K562 (cell line): Measurements from ENCODE around the gene ACR. TPM values are rescaled to one million over a fixed set of nuclear protein-coding genes. Genes with fewer than 3 reads are reported as not detected.
"Not testable (repeated sequence)": the region's sequence is repeated elsewhere in the genome, so short reads cannot be mapped to it uniquely, and the experiment has no call there.

Experiments used
- ATAC-seq: fragments of 200-7000 bp; cut with Tn5 transposase; 3 replicates; pipeline ENCODE4 v1.9.1; 2020; ENCODE audit warnings: moderate library complexity
- BruUV-seq: library from RNA; stranded (reverse); fragments of 400-500 nt; replicated peaks from 2 replicates; lab custom pipeline; 2021; lab: Mats Ljungman, UMichigan
- CTCF ChIA-PET: fragments of 300-600 bp; formaldehyde crosslinking; extraction: SDS; loops from one replicate; lab custom pipeline; 2021; ENCODE audit warnings: low intra/inter-chr PET ratio; lab: Yijun Ruan, JAX
- POLR2A ChIA-PET: fragments of 300-600, 350-650 bp; sonication (Branson Sonifier 250); formaldehyde crosslinking; extraction: SDS; loops from one replicate; lab custom pipeline; 2021; ENCODE audit warnings: antibody characterized with exemption, inconsistent platforms; lab: Yijun Ruan, JAX
- DNase-seq, 4 experiments: peaks; one replicate each; pipeline versions ENCODE4 v3.0.0 to v3.0.0-alpha.2; 2011 to 2018; ENCODE audit warnings: low spot score in 3 of 4, mixed read lengths in 3 of 4; ENCODE audit errors: extremely low read depth in 1 of 4
- FAIRE-seq: peaks from 2 replicates; lab custom pipeline; 2011; peaks lifted over from hg19 to GRCh38; lab: Jason Lieb, UNC
- H2AFZ ChIP-seq: 2 replicates; pipeline ENCODE4 v1.6.0; 2011; ENCODE audit warnings: low read depth, low read length, control low read depth, inconsistent platforms
- H3K27ac ChIP-seq: fragments of 200-600 bp; 3 replicates; pipeline ENCODE4 v1.8.0; 2011; ENCODE audit warnings: low read depth, mild to moderate bottlenecking, control low read depth, inconsistent platforms, low read length, moderate library complexity, mixed read lengths; ENCODE audit errors: extremely low read depth
- H3K27me3 ChIP-seq, 2 experiments: fragments of 300-600 bp in 1 of 2; 2 replicates in 1 of 2; 3 replicates in 1 of 2; pipeline versions ENCODE4 v1.6.0 to v1.8.0; 2011; ENCODE audit warnings: inconsistent platforms in 2 of 2, low read length in 2 of 2, mild to moderate bottlenecking in 1 of 2, mixed read lengths in 1 of 2, moderate library complexity in 1 of 2; ENCODE audit not compliant: control insufficient read depth in 2 of 2, insufficient read depth in 2 of 2
- H3K36me3 ChIP-seq: fragments of 300-600 bp; 3 replicates; pipeline ENCODE4 v1.8.0; 2011; ENCODE audit warnings: mild to moderate bottlenecking, low read length, inconsistent platforms; ENCODE audit not compliant: control insufficient read depth, insufficient read depth
- H3K4me1 ChIP-seq, 2 experiments: fragments of 200-600 bp in 1 of 2; replicated peaks in 1 of 2; 2 replicates in 1 of 2; 3 replicates in 1 of 2; pipeline versions ENCODE4 v1.5.1 to v1.8.0; 2011; ENCODE audit warnings: inconsistent platforms in 2 of 2, low read length in 2 of 2, mild to moderate bottlenecking in 1 of 2, mixed read lengths in 1 of 2, moderate library complexity in 1 of 2; ENCODE audit not compliant: control insufficient read depth in 2 of 2, insufficient read depth in 2 of 2
- H3K4me2 ChIP-seq: 2 replicates; pipeline ENCODE4 v1.6.1; 2011; ENCODE audit warnings: low read length, control low read depth, inconsistent platforms, mixed read lengths; ENCODE audit not compliant: insufficient read depth
- H3K4me3 ChIP-seq: fragments of 200-600 bp; sonication (generic), shearing (Covaris generic); 2 replicates; pipeline ENCODE4 v1.5.1; 2016; ENCODE audit warnings: control low read depth, inconsistent platforms
- H3K79me2 ChIP-seq: fragments of 200-600 bp; 3 replicates; pipeline ENCODE4 v1.8.0; 2011; ENCODE audit warnings: low read length, inconsistent platforms; ENCODE audit not compliant: control insufficient read depth, insufficient read depth
- H3K9ac ChIP-seq, 2 experiments: 2 replicates each; pipeline versions ENCODE4 v1.6.0 to v1.6.1; 2011; ENCODE audit warnings: low read depth in 2 of 2, low read length in 2 of 2, control low read depth in 1 of 2, inconsistent platforms in 1 of 2, mild to moderate bottlenecking in 1 of 2, mixed read lengths in 1 of 2; ENCODE audit not compliant: insufficient read depth in 1 of 2
- H3K9me1 ChIP-seq: one replicate; pipeline ENCODE4 v1.6.0; 2011; ENCODE audit warnings: inconsistent platforms, mild to moderate bottlenecking, low read length, moderate library complexity; ENCODE audit not compliant: control insufficient read depth, insufficient read depth
- H3K9me3 ChIP-seq: replicated peaks from 2 replicates; pipeline ENCODE4 v1.5.1; 2011; ENCODE audit warnings: low read depth, low read length, inconsistent platforms; ENCODE audit not compliant: control insufficient read depth, insufficient read depth
- H4K20me1 ChIP-seq: replicated peaks from 2 replicates; pipeline ENCODE4 v1.6.1; 2011; ENCODE audit warnings: low read length, inconsistent platforms, mixed read lengths; ENCODE audit not compliant: control insufficient read depth, insufficient read depth
- WGBS: fragments of 100-300 bp; shearing (Covaris generic); methylation state at CpG from one replicate; pipeline ENCODE4 v1.1.6; 2016; ENCODE audit warnings: low coverage, mixed read lengths; ENCODE audit not compliant: insufficient coverage; ENCODE audit errors: missing lambda C conversion rate; 5-methylcytosine and 5-hydroxymethylcytosine counted together
- in situ Hi-C: fragments of 300-500 bp; cut with MboI; formaldehyde crosslinking; loops from 4 replicates; pipeline ENCODE4 v1.15.0; 2018; ENCODE audit warnings: inconsistent platforms, mixed read lengths
- intact Hi-C: fragments of 100-400 bp; cut with micrococcal nuclease; formaldehyde crosslinking; loops from 2 replicates; pipeline ENCODE4 v1.14.2; 2022
- polyA plus RNA-seq, 8 experiments: library from polyadenylated mRNA; depleted of rRNA in 4 of 8; stranded (reverse) in 5 of 8; unstranded in 3 of 8; fragments of >200 nt; fragmentation: Nextera tagmentation in 2 of 8; fragmentation: Illumina TruSeq in 1 of 8; extraction: Ambion mirVana in 2 of 8; extraction: Trizol in 1 of 8; gene quantifications; 2 replicates each; pipeline versions ENCODE4 v1.2.1 to v1.2.3, GENCODE V29; 2011 to 2014; ENCODE audit warnings: inconsistent platforms in 1 of 8, missing spikeins in 1 of 8
- total RNA-seq, 7 experiments: library from RNA; depleted of rRNA in 6 of 7; stranded (reverse); fragments of >200 nt in 6 of 7; fragmentation: Illumina TruSeq in 2 of 7; extraction: Trizol in 2 of 7; gene quantifications; 2 replicates each; pipeline versions ENCODE4 v1.2.1 to v1.2.3, GENCODE V29; 2011 to 2021; ENCODE audit warnings: low replicate concordance in 1 of 7

ACR gene
- total and polyA plus RNA-seq, 9 of the 15 experiments (the other 6 are each of a cell fraction or from before 2014, with no cell fraction given), result not detected

- H3K9ac ChIP-seq, POLR2A ChIA-PET, in situ Hi-C loops, H2AFZ ChIP-seq, H3K4me1 ChIP-seq, H3K36me3 ChIP-seq, DNase-seq, CTCF ChIA-PET, H3K27me3 ChIP-seq, FAIRE-seq, H3K9me1 ChIP-seq, H3K9me3 ChIP-seq, intact Hi-C loops, H4K20me1 ChIP-seq, H3K79me2 ChIP-seq, H3K27ac ChIP-seq: not testable (repeated sequence)
- BruUV-seq, result TSS peak; percentile 92
- ATAC-seq, result peak; percentile 65
- Histone ChIP-seq H3K4me2 (0 out of 2 replicates have a peak overlapping the region, but pooled peaks have one; percentile 37), H3K4me3 (peak overlapping the region; percentile 47; the same call in 1 of the 2 replicates)
- WGBS, result no CpG with 5 or more reads among the region's 16 CpGs
These were observed 45.9 kb downstream of the ACR start for GRCh38 chr22:50783880-50784276.

GRCh38 chr22:50785289-50785688 is 47.3 kb downstream of the ACR start:
- POLR2A ChIA-PET, H3K4me3 ChIP-seq, intact Hi-C loops, H3K36me3 ChIP-seq, CTCF ChIA-PET, H3K27me3 ChIP-seq, H3K4me1 ChIP-seq, H4K20me1 ChIP-seq, FAIRE-seq, H3K27ac ChIP-seq, H3K9ac ChIP-seq, H3K4me2 ChIP-seq, in situ Hi-C loops, ATAC-seq, BruUV-seq, H2AFZ ChIP-seq, H3K9me3 ChIP-seq, H3K79me2 ChIP-seq, H3K9me1 ChIP-seq: not testable (repeated sequence)
- DNase-seq, result peak in 1 of 4 experiments; percentile 0
- WGBS, result 73% methylated on average over 3 of the region's 5 CpGs
